H9 (cell line): Measurements from ENCODE around the gene TEX35. TPM values are rescaled to one million over a fixed set of nuclear protein-coding genes. Genes with fewer than 3 reads are reported as not detected.

Experiments used
- DNase-seq: peaks from one replicate; pipeline ENCODE4 v3.0.0-alpha.2; 2017
- H2AFZ ChIP-seq: one replicate; pipeline ENCODE4 v1.6.1; 2013; ENCODE audit warnings: mild to moderate bottlenecking, low read length, control low read depth, moderate library complexity
- H2AK5ac ChIP-seq: 2 replicates; pipeline ENCODE4 v1.6.1; 2013; ENCODE audit warnings: low read length, control low read depth, mixed read lengths; ENCODE audit not compliant: insufficient read length
- H2BK120ac ChIP-seq: one replicate; pipeline ENCODE4 v1.6.1; 2013; ENCODE audit warnings: low read depth, mild to moderate bottlenecking, low read length, control low read depth, inconsistent platforms; ENCODE audit not compliant: poor library complexity, severe bottlenecking
- H2BK12ac ChIP-seq: 2 replicates; pipeline ENCODE4 v1.6.1; 2013; ENCODE audit warnings: low read length, control low read depth, mixed read lengths, low read depth; ENCODE audit not compliant: insufficient read length
- H2BK15ac ChIP-seq: 2 replicates; pipeline ENCODE4 v1.6.1; 2013; ENCODE audit warnings: low read depth, low read length, control low read depth
- H2BK20ac ChIP-seq: one replicate; pipeline ENCODE4 v1.6.1; 2013; ENCODE audit warnings: low read depth, mild to moderate bottlenecking, low read length, control low read depth, inconsistent platforms; ENCODE audit not compliant: poor library complexity, severe bottlenecking
- H2BK5ac ChIP-seq: 2 replicates; pipeline ENCODE4 v1.6.1; 2013; ENCODE audit warnings: low read length, control low read depth, mixed read lengths; ENCODE audit not compliant: insufficient read length
- H3K14ac ChIP-seq: 2 replicates; pipeline ENCODE4 v1.6.1; 2013; ENCODE audit warnings: low read length, control low read depth; ENCODE audit not compliant: insufficient read depth
- H3K18ac ChIP-seq: 2 replicates; pipeline ENCODE4 v1.6.1; 2013; ENCODE audit warnings: low read depth, mild to moderate bottlenecking, mixed read lengths, low read length, control low read depth; ENCODE audit not compliant: insufficient read length
- H3K23ac ChIP-seq: 2 replicates; pipeline ENCODE4 v1.6.1; 2013; ENCODE audit warnings: low read length, control low read depth, mixed read lengths, low read depth; ENCODE audit not compliant: insufficient read length
- H3K23me2 ChIP-seq: 2 replicates; pipeline ENCODE4 v1.6.1; 2013; ENCODE audit warnings: low read depth, mild to moderate bottlenecking, mixed read lengths, low read length, control low read depth; ENCODE audit not compliant: insufficient read length, poor library complexity, severe bottlenecking
- H3K27ac ChIP-seq: 2 replicates; pipeline ENCODE4 v1.5.1; 2013; ENCODE audit warnings: low read length, control low read depth, mixed read lengths, low read depth; ENCODE audit not compliant: insufficient read length
- H3K27me3 ChIP-seq: 2 replicates; pipeline ENCODE4 v1.6.1; 2013; ENCODE audit warnings: low read length, control low read depth, inconsistent platforms; ENCODE audit not compliant: insufficient read depth
- H3K4ac ChIP-seq: 2 replicates; pipeline ENCODE4 v1.6.1; 2013; ENCODE audit warnings: low read depth, mild to moderate bottlenecking, control low read depth, inconsistent platforms, low read length, moderate library complexity
- H3K4me1 ChIP-seq: 2 replicates; pipeline ENCODE4 v1.6.1; 2013; ENCODE audit warnings: low read length, control low read depth, inconsistent platforms; ENCODE audit not compliant: insufficient read depth
- H3K4me2 ChIP-seq: 2 replicates; pipeline ENCODE4 v1.6.1; 2013; ENCODE audit warnings: low read length, control low read depth, mixed read lengths; ENCODE audit not compliant: insufficient read length, insufficient read depth
- H3K56ac ChIP-seq: 2 replicates; pipeline ENCODE4 v1.6.1; 2013; ENCODE audit warnings: low read depth, mild to moderate bottlenecking, mixed read lengths, low read length, control low read depth; ENCODE audit not compliant: insufficient read length
- H3K79me1 ChIP-seq: 2 replicates; pipeline ENCODE4 v1.6.1; 2013; ENCODE audit warnings: low read depth, mild to moderate bottlenecking, moderate library complexity, low read length, control low read depth, inconsistent platforms; ENCODE audit not compliant: insufficient read depth, poor library complexity, severe bottlenecking
- H3K79me2 ChIP-seq: 2 replicates; pipeline ENCODE4 v1.6.1; 2013; ENCODE audit warnings: low read length, control low read depth, inconsistent platforms; ENCODE audit not compliant: insufficient read depth
- H3K9ac ChIP-seq: 2 replicates; pipeline ENCODE4 v1.6.1; 2013; ENCODE audit warnings: low read length, control low read depth, mixed read lengths; ENCODE audit not compliant: insufficient read length; ENCODE audit errors: extremely low read depth
- H3K9me3 ChIP-seq: one replicate; pipeline ENCODE4 v1.6.1; 2013; ENCODE audit warnings: low read depth, low read length, inconsistent platforms; ENCODE audit not compliant: control insufficient read depth
- H3T11ph ChIP-seq: one replicate; pipeline ENCODE4 v1.6.1; 2013; ENCODE audit warnings: mild to moderate bottlenecking, low read length, control low read depth, inconsistent platforms
- H4K20me1 ChIP-seq: one replicate; pipeline ENCODE4 v1.6.1; 2013; ENCODE audit not compliant: control insufficient read depth, insufficient read length, insufficient read depth
- H4K5ac ChIP-seq: 2 replicates; pipeline ENCODE4 v1.6.1; 2013; ENCODE audit warnings: low read depth, mild to moderate bottlenecking, mixed read lengths, low read length, control low read depth; ENCODE audit not compliant: insufficient read length
- H4K8ac ChIP-seq: replicated peaks from 2 replicates; pipeline ENCODE4 v1.6.1; 2013; ENCODE audit warnings: low read length, control low read depth, mixed read lengths, low read depth; ENCODE audit not compliant: insufficient read length
- H4K91ac ChIP-seq: 2 replicates; pipeline ENCODE4 v1.6.1; 2013; ENCODE audit warnings: low read depth, mild to moderate bottlenecking, moderate library complexity, mixed read lengths, low read length, control low read depth; ENCODE audit not compliant: insufficient read length
- H3K27ac Mint-ChIP-seq, 3 experiments: 2 replicates in 2 of 3; 3 replicates in 1 of 3; pipeline ENCODE4 v1.8.0; 2020 to 2021; ENCODE audit warnings: mixed read lengths in 3 of 3, mild to moderate bottlenecking in 1 of 3, moderate library complexity in 1 of 3
- H3K27me3 Mint-ChIP-seq: 2 replicates; pipeline ENCODE4 v1.8.0; 2021; ENCODE audit warnings: low read depth, mild to moderate bottlenecking, moderate library complexity, mixed read lengths
- H3K36me3 Mint-ChIP-seq, 3 experiments: 2 replicates in 2 of 3; 3 replicates in 1 of 3; pipeline ENCODE4 v1.8.0; 2020 to 2021; ENCODE audit warnings: low read depth in 3 of 3, mixed read lengths in 3 of 3; ENCODE audit not compliant: insufficient read depth in 1 of 3
- H3K4me1 Mint-ChIP-seq, 2 experiments: 2 replicates each; pipeline ENCODE4 v1.8.0; 2020; ENCODE audit warnings: mixed read lengths in 2 of 2
- H3K4me3 Mint-ChIP-seq, 2 experiments: 2 replicates in 1 of 2; 3 replicates in 1 of 2; pipeline ENCODE4 v1.8.0; 2020 to 2021; ENCODE audit warnings: mild to moderate bottlenecking in 2 of 2, mixed read lengths in 2 of 2, moderate library complexity in 1 of 2
- H3K9me3 Mint-ChIP-seq, 2 experiments: 2 replicates in 1 of 2; 3 replicates in 1 of 2; pipeline ENCODE4 v1.8.0; 2020; ENCODE audit warnings: mild to moderate bottlenecking in 2 of 2, mixed read lengths in 2 of 2, moderate library complexity in 1 of 2
- WGBS: extraction: QIAGEN DNeasy Blood & Tissue Kit; methylation state at CpG from one replicate; pipeline ENCODE4 v1.1.7; 2013; ENCODE audit warnings: missing lambda C conversion rate, low lambda C conversion rate, mixed read lengths; ENCODE audit not compliant: insufficient read length; ENCODE audit errors: extremely low coverage; 5-methylcytosine and 5-hydroxymethylcytosine counted together
- total RNA-seq: library from RNA; stranded (reverse); gene quantifications from 2 replicates; pipeline ENCODE4 v1.2.1, GENCODE V29; 2021
- TF ChIP-seq, protein P1 (sequence below): fragments of 200-600 bp; sonication (generic); conservative IDR thresholded peaks from 3 replicates; pipeline ENCODE4 v1.8.0; 2021; ENCODE audit warnings: antibody characterized with exemption, mild to moderate bottlenecking

The TEX35 gene
- total RNA-seq, 1 experiment from 2014 or later: not detected

DNA sequence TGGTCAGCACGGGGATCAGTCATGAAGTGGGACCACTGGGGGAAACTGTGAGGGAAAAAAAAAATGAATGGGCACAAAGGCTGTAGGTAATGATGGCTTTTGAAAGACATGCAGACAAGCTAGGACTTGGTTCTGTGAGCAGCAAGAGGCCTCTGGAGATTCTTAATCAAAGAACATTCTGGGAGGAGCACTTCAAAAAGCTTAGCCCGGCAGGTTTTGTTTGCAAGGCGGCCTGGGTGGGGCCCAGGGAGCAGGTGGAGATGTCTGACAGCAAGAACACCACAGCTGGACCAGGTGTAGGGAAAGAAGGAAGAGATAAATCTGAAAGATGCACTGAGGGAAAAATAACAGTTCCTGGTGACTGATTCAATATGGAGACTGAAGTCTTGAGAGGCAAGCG, 6.0 kb downstream of the TEX35 start:
- Histone ChIP-seq H3K27ac (no peak overlapping the region), H3K23me2 (no peaks in the 10 kb centered on the region), H3K18ac (no peak overlapping the region), H3K27me3 (no peaks in the 10 kb centered on the region), H3K4me1 (no peaks in the 10 kb centered on the region), H3K79me2 (no peaks in the 10 kb centered on the region), H4K8ac (no peak overlapping the region), H4K5ac (no peak overlapping the region), H3K79me1 (no peaks in the 10 kb centered on the region), H3K4me2 (no peak overlapping the region), H3K14ac (no peak overlapping the region), H3K9ac (no peak overlapping the region), H3T11ph (no peak overlapping the region), H4K91ac (no peak overlapping the region), H3K9me3 (no peaks in the 10 kb centered on the region), H2BK20ac (no peak overlapping the region), H2BK12ac (no peak overlapping the region), H3K4ac (no peak overlapping the region), H4K20me1 (no peaks in the 10 kb centered on the region), H2BK120ac (no peak overlapping the region), H3K56ac (no peak overlapping the region), H2AK5ac (no peak overlapping the region), H3K23ac (no peak overlapping the region), H2AFZ (no peak overlapping the region), H2BK15ac (no peak overlapping the region), H2BK5ac (no peak overlapping the region)
- peaks cover 4 to 8% of the 10 kb centered on the region in 2 experiments for H3K4me1 Mint-ChIP-seq
- WGBS: no CpG with 5 or more reads among the region's 4 CpGs
- peak overlapping the region in 1 of 3 experiments; percentile 32; a peak in 1 of 7 replicates for H3K27ac Mint-ChIP-seq
- H3K9me3 Mint-ChIP-seq: no peaks in the 10 kb centered on the region; a peak in 1 of 5 replicates
- no peak overlapping the region for H3K4me3 Mint-ChIP-seq
- no peak for DNase-seq
- TF ChIP-seq, protein P1, sequence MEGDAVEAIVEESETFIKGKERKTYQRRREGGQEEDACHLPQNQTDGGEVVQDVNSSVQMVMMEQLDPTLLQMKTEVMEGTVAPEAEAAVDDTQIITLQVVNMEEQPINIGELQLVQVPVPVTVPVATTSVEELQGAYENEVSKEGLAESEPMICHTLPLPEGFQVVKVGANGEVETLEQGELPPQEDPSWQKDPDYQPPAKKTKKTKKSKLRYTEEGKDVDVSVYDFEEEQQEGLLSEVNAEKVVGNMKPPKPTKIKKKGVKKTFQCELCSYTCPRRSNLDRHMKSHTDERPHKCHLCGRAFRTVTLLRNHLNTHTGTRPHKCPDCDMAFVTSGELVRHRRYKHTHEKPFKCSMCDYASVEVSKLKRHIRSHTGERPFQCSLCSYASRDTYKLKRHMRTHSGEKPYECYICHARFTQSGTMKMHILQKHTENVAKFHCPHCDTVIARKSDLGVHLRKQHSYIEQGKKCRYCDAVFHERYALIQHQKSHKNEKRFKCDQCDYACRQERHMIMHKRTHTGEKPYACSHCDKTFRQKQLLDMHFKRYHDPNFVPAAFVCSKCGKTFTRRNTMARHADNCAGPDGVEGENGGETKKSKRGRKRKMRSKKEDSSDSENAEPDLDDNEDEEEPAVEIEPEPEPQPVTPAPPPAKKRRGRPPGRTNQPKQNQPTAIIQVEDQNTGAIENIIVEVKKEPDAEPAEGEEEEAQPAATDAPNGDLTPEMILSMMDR: no peak
- no peaks in the 10 kb centered on the region for H3K36me3 Mint-ChIP-seq
- H3K27me3 Mint-ChIP-seq: no peaks in the 10 kb centered on the region
